GM19395 (cell line): ENCODE measurements around the gene ZFP91.

Experiments
- ATAC-seq: cut with Tn5 transposase; IDR thresholded peaks from one replicate; pipeline ENCODE4 v1.9.1; 2021; ENCODE audit warnings: mild to moderate bottlenecking, moderate library complexity; ENCODE audit not compliant: unreplicated experiment

The ZFP91 gene

DNA sequence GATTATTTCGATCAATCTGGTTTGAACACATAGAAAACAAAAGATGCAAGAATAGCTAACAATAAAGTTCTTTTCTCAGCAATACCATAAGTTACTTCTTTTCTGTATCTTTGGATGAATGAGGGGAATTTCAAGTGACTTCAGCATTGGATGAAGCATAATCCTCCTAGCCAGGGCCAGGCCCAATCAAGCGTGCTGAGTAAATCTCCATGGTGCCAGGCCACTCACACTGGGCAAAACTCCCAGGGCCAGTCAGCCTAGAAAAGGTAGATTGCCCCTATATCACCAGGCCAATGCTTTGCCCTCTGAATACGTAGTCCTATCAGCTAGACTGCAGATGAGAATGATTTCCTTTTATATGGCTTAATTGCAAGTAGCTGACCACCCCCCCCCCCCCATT is 49.6 kb downstream of the ZFP91 start:
- no peak for ATAC-seq

GRCh38 chr11:58629857-58630256 is 51.0 kb downstream of the ZFP91 start:
- ATAC-seq = no peak

GRCh38 chr11:58631378-58631777 is 52.5 kb downstream of the ZFP91 start:
- no peak for ATAC-seq

DNA sequence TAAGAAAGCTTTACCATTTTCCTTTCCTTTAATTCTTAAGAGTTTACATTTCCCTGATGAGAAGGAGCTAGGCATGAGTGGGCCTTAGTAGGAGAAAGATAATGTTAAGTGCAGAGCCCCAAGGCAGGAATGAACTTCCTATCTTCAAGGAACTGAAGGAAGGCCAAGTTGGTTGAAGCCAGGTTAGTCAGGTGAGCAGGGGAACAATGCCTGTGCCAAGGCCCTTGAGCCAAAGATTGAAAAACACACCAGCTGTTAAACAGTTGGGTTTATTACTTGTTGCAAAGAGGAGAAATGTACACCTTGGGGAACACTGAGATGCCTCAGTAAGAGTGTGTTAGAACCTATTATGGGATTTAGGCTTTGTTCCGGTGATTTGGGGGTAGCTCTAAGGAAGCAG is 53.6 kb downstream of the ZFP91 start:
- ATAC-seq = no peak

DNA sequence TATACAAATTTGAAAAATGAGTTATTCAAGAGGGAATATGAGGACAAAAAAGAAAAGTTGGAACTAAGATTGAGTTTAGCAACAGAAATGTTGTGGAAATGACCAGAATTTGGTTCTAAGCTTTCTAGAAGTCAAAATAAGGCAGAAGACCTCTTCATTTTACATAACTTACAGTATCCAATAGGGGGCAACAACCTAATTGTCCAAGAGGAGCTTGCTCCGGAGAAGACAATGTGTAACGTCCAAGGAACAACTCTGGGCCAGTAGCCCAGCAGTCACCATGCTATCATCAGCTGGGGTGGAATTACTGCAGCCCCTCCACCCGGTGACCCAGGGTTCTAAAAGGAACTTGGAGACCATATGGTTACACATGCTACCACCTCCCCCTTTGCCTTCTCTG is 57.7 kb downstream of the ZFP91 start:
- ATAC-seq = no peak

DNA sequence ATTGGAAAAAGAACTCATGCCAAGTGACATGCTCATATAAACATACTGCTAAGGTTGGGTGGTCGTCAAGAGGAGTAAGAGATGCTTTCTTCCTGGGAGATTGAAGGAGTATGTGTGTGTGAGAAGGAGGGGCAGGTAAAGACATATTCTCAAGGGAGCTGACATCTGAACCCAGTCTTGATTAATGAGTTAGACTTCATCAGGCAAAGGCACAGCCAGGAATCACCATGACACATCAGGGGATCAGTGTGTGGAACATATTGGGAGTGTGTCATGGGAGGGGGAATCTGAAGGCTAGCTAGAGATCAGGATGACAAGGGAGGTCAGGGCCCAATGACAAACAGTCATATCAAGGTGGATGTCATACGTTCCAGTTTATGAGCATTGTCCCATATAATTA is 58.5 kb downstream of the ZFP91 start:
- no peak for ATAC-seq

DNA sequence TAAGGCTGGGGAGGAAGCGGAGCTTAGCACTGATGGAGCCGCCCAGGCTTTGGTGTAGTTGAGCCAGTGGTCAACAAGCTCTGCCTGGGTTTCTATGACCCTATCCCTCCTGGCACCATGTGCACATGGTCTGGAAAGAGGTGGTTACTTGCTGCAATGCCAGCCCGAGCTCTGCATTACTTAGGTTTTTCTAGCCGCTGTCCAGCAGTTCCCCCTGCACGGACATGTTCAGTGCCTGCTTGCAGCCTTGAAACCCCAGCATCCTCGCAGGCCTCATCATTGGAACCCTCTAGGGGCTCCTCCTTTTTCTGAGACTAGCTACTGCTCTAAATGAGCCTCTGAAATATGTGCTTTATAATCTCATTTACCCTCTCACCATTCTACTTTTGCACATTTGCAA is 60.2 kb downstream of the ZFP91 start:
- ATAC-seq = no peak

- ATAC-seq = no peak
These were observed 60.8 kb downstream of the ZFP91 start for GRCh38 chr11:58639669-58640068.

DNA sequence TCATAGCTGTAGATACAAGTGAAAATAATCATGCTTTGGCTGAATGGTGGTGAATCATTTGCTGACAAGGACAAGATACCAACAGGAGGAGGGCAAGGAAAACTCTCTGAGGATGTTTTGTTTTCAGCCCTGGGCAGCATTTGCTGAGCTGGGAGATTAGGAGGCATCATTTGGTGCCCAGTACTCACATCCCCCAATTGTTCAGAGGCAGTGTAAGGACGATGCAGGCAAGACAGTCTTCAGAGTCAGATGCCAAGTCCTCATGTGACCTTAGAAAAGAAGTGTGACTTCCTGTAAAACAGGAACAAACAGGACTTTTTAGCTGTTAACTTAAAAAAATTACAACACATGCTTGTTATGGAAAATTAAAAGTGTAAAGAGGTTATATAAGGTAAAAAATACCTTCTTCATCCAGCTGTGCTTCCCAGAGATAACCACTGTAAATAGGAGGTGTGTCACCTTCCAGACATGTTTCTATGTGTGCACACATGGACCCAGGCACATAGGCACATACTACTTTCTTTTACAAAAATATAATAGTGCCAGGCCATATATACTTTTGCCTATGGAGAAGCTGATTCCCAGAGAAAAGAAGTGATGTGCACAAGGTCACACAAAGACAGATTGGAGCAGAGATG is 61.6 kb downstream of the ZFP91 start:
- ATAC-seq = no peak

DNA sequence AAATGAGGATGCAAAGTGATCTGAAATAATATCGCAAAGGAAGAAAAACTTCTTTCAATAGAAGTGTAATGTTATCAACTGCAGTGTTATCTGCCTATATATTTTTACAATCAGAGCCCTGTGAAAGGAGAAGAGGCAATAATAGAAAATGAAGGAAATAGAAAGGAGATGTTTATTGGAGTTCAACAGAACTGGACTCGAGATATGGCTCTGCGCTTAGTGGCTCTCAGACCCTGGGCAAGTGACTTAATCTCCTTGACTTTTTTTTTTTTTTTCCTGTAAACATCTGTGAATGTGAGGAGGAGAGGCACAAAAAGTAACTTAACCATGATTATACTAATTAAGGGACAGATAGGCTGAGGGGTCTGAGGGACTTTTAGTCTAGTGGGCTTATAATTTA is 62.5 kb downstream of the ZFP91 start:
- ATAC-seq = no peak

GRCh38 chr11:58641803-58642581 is 63.1 kb downstream of the ZFP91 start:
- ATAC-seq = no peak

- no peak for ATAC-seq
These were observed 67.0 kb downstream of the ZFP91 start for GRCh38 chr11:58645854-58646253.

- peak; percentile 90 for ATAC-seq
These were observed 68.4 kb downstream of the ZFP91 start for GRCh38 chr11:58647141-58647699.

DNA sequence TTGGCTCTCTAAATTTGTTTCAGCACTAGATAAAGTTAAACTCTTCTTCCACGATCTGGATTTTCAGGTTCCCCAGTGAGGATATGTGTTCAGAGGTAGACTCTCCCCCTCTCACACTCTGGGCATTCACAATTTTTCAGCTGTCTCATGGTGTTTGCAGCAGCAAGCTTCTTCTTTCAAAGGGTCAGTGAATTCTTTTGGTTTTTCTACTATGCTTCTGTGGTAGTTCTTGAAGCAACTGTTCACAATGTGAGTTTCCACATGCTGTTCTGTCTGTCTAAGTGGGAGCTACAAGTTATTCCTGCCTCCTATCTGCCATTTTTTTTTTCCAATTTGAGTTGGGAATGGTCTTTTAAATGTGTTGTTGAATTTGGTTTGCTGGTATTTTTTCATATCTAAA is 69.0 kb downstream of the ZFP91 start:
- ATAC-seq = no peak

DNA sequence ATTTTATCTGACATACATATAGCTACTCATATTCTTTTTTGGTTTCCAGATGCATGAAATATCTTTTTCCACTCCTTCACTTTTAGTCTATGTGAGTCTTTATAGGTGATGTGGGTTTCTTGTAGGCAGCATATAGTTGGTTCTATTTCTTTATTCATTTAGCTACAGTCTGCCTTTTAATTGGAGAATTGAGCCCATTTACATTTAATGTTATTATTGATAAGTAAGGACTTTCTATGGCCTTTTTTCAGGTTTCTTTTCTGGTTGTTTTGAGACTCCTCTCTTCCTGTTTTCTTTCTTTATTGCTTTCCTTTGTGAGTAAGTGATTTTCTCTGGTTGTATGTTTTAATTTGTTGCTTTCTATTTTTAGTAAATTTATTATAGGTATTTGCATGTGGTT is 70.8 kb downstream of the ZFP91 start:
- no peak for ATAC-seq

DNA sequence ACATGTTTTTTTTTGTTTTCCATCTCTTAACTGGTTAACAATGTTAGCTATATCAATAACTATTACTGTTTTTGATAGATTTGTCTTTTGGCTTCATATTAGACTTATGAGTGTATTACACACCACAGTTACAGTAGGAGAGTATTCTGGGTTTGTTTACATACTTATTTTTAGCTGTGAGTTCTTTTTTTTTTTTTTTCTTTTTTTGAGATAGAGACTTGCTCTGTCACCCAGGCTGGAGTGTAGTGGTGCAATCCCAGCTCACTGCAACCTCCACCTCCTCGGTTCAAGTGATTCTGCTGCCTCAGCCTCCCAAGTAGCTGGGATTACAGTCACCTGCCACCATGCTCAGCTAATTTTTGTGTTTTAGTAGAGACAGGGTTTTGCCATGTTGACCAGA is 71.6 kb downstream of the ZFP91 start:
- ATAC-seq = no peak

DNA sequence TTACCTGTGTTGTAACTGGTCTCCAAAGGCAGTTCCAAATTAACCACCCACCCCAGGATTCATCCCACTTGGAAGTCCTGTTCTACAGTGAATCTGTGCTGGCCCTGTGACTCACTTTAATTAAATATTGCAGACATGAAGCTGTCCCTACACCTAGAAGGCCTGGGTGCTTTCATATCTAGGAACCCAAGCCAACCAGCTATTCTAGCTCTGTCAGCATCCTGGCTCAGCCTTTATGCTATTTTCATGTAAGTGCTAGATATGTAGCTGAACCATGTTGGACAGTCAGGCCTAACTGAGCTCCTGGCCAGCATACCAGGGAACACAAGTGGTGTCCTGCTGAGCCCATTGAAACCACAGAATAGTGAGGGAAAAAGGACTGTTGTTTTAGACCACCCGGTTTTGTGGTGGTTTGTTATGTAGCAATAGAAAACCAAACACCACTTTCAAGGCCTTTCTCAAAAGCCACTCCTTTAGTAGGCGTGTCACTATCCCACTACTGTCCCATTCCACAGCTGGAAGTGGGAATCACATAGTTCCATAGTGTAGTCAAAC is 73.9 kb downstream of the ZFP91 start:
- no peak for ATAC-seq

- ATAC-seq = peak; percentile 90
These were observed 75.4 kb downstream of the ZFP91 start for GRCh38 chr11:58654079-58654907.

- peak; percentile 64 for ATAC-seq
These were observed 76.0 kb downstream of the ZFP91 start for GRCh38 chr11:58654908-58655296.

- ATAC-seq = no peak
These were observed 77.5 kb downstream of the ZFP91 start for GRCh38 chr11:58656348-58656747.

DNA sequence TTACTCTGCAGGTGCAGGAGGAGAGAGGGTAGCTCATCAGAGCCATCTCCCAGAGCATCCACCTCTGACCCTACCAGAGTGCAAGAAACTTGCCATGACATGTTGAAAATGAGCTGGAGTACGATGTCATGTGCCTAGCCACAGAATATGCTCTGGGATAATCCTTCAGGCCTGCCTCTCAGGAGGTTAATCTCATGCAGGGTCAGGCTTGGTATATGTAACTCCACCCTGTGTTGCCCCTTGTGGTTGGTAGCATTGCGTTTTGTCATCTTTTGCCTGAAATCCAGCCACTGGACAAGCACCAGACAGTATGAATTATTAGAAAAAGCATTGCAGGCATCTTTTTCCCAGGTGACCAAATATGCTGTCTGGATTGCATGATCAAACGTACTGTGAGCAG is 79.8 kb downstream of the ZFP91 start:
- ATAC-seq = no peak
